Heart left ventricle (tissue), 13 donors: ENCODE measurements around the gene COPS6.

Experiments used
- CTCF ChIP-seq, 12 donors: fragments of 200-600 bp; sonication (generic) in 4 of 12; IDR thresholded peaks; one replicate each; pipeline versions ENCODE4 v1.5.0 to v1.8.0; 2018 to 2022; ENCODE audit warnings: antibody characterized with exemption in 12 of 12, mild to moderate bottlenecking in 5 of 12
- POLR2A ChIP-seq, 2 donors: fragments of 450-650 bp; IDR thresholded peaks; one replicate each; pipeline ENCODE4 v1.6.1; 2017; ENCODE audit warnings: antibody characterized with exemption in 2 of 2, mild to moderate bottlenecking in 2 of 2, moderate library complexity in 2 of 2
- donor health status: ischemic (EF 13 %, LVEDD 7.1; RV severe dilation, severe dysfunction).
- donor health status: DM: no; HTN: yes; CAD: no.
- donor health status: DM: no; HTN: no; CAD: no.
- donor health status: ischemic (EF 25% LVEDD 6.9; RV normal size, moderate dysfunction).
- donor health status: ischemic (EF 25% LVEDD 5.7; RV mildly dilated, moderate dysfunction).
- donor health status: ischemic (EF 35%, LVEDD 5.7; RV mildly dilated, moderate dysfunction).
- donor health status: nonischemic (EF 11% LVEDD 7.7; RV severe dilation, severe dysfunction).
- donor health status: DM: yes; HTN: yes; CAD: no.
- donor health status: PGD.
- donor health status: ischemic (EF 29% LVEDD 5.4; RV normal size, mild dysfunction).
- donor health status: nonischemic (EF 23%, LVEDD 6.1; RV moderate dilation, normal function).

- TF ChIP-seq CTCF (IDR thresholded peaks at IDR 0.05) (no peak), POLR2A (IDR thresholded peaks at IDR 0.05) (no peak)
Measured at GRCh38 chr7:100118388-100119071, 29.8 kb downstream of the COPS6 start.
